SU-DHL-6 (cell line): ENCODE data around the gene CFAP58.

ENCODE experiments used
- EZH2phosphoT487 ChIP-seq: fragments of 200-600 bp; sonication (generic), shearing (Covaris generic); conservative IDR thresholded peaks from 2 replicates; pipeline ENCODE4 v1.6.1; 2018; ENCODE audit warnings: mild to moderate bottlenecking, antibody characterized with exemption, low read length, moderate library complexity, mixed read lengths
- TF ChIP-seq, protein P1 (sequence below): fragments of 200-600 bp; sonication (generic); IDR thresholded peaks from one replicate; pipeline ENCODE4 v1.5.1; 2017; ENCODE audit warnings: antibody characterized with exemption, mild to moderate bottlenecking, low read length, moderate library complexity; ENCODE audit not compliant: insufficient read depth, poor library complexity, severe bottlenecking

DNA sequence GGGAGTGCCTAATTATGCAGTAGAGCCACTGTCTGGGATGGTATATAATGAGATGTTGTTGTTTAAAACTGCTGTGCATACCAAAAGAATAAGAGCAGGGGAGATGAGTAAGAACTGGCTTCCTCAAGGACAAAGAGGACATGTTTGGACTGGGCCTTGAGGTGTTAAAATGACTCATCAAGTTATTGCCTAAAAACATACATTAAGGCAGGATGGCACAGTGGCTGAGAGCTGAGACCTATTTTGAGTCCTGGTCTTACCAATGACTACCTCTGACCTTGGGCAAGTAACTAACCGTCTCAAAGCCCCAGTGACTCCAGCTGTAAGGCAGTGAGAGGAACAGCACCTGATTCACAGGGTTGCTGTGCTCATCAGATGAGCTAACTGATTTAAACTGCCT, 71.1 kb downstream of the CFAP58 start:
- TF ChIP-seq, protein P1, sequence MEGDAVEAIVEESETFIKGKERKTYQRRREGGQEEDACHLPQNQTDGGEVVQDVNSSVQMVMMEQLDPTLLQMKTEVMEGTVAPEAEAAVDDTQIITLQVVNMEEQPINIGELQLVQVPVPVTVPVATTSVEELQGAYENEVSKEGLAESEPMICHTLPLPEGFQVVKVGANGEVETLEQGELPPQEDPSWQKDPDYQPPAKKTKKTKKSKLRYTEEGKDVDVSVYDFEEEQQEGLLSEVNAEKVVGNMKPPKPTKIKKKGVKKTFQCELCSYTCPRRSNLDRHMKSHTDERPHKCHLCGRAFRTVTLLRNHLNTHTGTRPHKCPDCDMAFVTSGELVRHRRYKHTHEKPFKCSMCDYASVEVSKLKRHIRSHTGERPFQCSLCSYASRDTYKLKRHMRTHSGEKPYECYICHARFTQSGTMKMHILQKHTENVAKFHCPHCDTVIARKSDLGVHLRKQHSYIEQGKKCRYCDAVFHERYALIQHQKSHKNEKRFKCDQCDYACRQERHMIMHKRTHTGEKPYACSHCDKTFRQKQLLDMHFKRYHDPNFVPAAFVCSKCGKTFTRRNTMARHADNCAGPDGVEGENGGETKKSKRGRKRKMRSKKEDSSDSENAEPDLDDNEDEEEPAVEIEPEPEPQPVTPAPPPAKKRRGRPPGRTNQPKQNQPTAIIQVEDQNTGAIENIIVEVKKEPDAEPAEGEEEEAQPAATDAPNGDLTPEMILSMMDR: no peak
- TF ChIP-seq EZH2phosphoT487: no peak
